Heart left ventricle (tissue), 13 donors: ENCODE results near the gene NUMA1.

Source experiments
- CTCF ChIP-seq, 12 donors: fragments of 200-600 bp; sonication (generic) in 4 of 12; IDR thresholded peaks; one replicate each; pipeline versions ENCODE4 v1.5.0 to v1.8.0; 2018 to 2022; ENCODE audit warnings: antibody characterized with exemption in 12 of 12, mild to moderate bottlenecking in 5 of 12
- POLR2A ChIP-seq, 2 donors: fragments of 450-650 bp; IDR thresholded peaks; one replicate each; pipeline ENCODE4 v1.6.1; 2017; ENCODE audit warnings: antibody characterized with exemption in 2 of 2, mild to moderate bottlenecking in 2 of 2, moderate library complexity in 2 of 2
- donor health status: ischemic (EF 13 %, LVEDD 7.1; RV severe dilation, severe dysfunction).
- donor health status: DM: no; HTN: yes; CAD: no.
- donor health status: DM: no; HTN: no; CAD: no.
- donor health status: ischemic (EF 25% LVEDD 6.9; RV normal size, moderate dysfunction).
- donor health status: ischemic (EF 25% LVEDD 5.7; RV mildly dilated, moderate dysfunction).
- donor health status: ischemic (EF 35%, LVEDD 5.7; RV mildly dilated, moderate dysfunction).
- donor health status: nonischemic (EF 11% LVEDD 7.7; RV severe dilation, severe dysfunction).
- donor health status: DM: yes; HTN: yes; CAD: no.
- donor health status: PGD.
- donor health status: ischemic (EF 29% LVEDD 5.4; RV normal size, mild dysfunction).
- donor health status: nonischemic (EF 23%, LVEDD 6.1; RV moderate dilation, normal function).

DNA sequence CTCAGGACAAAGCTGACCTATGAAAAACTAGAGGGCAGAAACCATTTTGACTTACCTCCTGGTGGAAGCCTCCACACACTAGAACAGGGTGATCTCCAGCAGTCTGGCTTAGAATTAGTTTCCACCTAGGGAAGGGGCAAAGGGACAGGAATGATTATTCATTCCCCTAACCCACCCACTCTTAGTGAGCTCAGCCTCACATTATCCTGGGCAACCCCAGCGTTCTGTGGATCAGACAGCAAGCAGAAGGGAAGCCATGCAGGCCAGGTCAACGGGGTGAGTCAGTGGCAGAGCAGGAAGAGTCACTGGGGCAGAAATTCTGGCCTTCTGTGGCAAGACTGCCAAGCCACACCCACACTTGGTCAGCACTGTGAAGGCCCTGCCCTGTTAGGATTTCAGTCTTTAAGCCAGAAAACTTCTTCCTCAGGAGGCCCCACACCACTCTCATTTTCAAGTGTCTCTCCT is 10.5 kb downstream of the NUMA1 start:
- TF ChIP-seq POLR2A (IDR thresholded peaks at IDR 0.05) (peak in 1 of 2 donors; percentile 50), CTCF (IDR thresholded peaks at IDR 0.05) (no peak)
